Mesenteric fat pad (tissue), 1 donor: ENCODE data around the gene SMPD4. TPM values are rescaled to one million over a fixed set of nuclear protein-coding genes. Genes with fewer than 3 reads are reported as not detected.
A peak's percentile ranks its signal among the peaks of the same experiment; 100 is the strongest.
"Not testable (repeated sequence)": the region's sequence is repeated elsewhere in the genome, so short reads cannot be mapped to it uniquely, and the experiment has no call there.

Experiments
- DNase-seq: peaks from one replicate; pipeline ENCODE4 v3.0.0-alpha.2; 2020; ENCODE audit warnings: low spot score
- long read RNA-seq: library from polyadenylated mRNA; unstranded; transcript quantifications from one replicate; pipeline ENCODE4 v2.0.0, GENCODE V29; 2020
- total RNA-seq: library from RNA; stranded (reverse); fragmentation: NEBNext Ultra II Directional; extraction: Animal tissue kit (Norgen Biotek cat#: 25700); gene quantifications from one replicate; pipeline ENCODE4 v1.2.1, GENCODE V29; 2021
- donor health status: DM: yes; HTN: yes; CAD: no.

SMPD4 gene, protein sequence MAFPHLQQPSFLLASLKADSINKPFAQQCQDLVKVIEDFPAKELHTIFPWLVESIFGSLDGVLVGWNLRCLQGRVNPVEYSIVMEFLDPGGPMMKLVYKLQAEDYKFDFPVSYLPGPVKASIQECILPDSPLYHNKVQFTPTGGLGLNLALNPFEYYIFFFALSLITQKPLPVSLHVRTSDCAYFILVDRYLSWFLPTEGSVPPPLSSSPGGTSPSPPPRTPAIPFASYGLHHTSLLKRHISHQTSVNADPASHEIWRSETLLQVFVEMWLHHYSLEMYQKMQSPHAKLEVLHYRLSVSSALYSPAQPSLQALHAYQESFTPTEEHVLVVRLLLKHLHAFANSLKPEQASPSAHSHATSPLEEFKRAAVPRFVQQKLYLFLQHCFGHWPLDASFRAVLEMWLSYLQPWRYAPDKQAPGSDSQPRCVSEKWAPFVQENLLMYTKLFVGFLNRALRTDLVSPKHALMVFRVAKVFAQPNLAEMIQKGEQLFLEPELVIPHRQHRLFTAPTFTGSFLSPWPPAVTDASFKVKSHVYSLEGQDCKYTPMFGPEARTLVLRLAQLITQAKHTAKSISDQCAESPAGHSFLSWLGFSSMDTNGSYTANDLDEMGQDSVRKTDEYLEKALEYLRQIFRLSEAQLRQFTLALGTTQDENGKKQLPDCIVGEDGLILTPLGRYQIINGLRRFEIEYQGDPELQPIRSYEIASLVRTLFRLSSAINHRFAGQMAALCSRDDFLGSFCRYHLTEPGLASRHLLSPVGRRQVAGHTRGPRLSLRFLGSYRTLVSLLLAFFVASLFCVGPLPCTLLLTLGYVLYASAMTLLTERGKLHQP
- 32.7 TPM for total RNA-seq
- long read RNA-seq, full-length matches to known transcripts: 4 of 65 reads
- long read RNA-seq, partial matches to known transcripts: 55 of 65 reads
- long read RNA-seq, other reads (novel, unspliced or antisense): 6 of 65 reads

DNA sequence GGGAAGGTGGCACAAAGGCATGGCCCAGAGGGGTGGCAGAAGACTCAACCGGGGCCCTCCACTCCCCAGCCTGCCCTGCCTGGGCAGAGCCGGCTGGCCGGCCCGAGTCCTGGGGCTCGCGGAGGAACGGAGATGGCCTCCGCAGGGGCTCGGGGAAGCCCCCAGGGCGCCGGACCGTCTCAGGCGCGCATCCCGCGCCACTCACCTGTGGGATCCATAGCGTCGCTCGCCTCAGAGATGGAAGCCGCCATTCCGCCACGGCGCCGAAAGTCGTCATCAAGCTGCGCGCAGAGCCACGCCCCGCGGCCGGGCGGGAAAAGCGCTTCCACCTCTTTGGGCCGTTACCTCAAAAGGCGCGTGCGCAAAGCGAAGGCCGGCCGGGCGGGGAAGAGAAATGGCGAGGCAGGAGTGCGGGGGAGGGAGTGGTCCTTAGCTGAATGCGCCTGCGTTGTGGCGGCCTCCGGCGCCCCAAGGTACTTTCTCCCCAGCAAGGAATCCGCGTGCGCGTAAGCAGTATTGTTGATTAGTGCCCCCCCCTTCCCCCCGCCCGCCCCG lies at the start of gene SMPD4:
Gene SMPD4, minus strand, starts transcription at position 278 of the 555 bp plus-strand sequence. CDS start 5,010 bp downstream, outside the sequence.
- peak; percentile 99 for DNase-seq

DNA sequence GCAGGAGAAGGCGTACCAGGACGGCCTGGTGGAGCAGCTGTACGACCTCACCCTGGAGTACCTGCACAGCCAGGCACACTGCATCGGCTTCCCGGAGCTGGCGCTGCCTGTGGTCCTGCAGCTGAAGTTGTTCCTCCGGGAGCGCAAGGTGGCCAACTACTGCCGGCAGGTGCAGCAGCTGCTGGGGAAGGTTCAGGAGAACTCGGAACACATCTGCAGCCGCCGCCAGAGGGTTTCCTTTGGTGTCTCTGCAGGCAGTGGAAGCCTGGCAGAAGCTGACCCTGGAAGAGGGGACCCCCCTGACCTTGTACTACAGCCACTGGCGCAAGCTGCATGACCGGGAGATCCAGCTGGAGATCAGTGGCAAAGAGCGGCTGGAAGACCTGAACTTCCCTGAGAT lies 49.5 kb upstream of the SMPD4 start:
- not testable (repeated sequence) for DNase-seq

DNA sequence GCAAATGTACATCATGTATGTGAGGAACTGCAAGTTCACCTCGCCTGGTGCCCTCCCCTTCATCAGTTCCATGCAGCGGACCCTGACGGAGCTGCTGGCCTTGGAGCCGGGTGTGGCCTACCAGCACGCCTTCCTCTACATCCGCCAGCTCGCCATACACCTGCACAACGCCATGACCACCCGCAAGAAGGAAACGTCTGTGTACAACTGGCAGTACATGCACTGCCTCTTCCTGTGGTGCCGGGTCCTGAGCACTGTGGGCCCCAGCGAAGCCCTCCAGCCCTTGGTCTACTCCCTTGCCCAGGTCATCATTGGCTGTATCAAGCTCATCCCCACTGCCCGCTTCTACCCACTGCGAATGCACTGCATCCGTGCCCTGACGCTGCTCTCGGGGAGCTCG lies 49.0 kb upstream of the SMPD4 start:
- DNase-seq: not testable (repeated sequence)

DNA sequence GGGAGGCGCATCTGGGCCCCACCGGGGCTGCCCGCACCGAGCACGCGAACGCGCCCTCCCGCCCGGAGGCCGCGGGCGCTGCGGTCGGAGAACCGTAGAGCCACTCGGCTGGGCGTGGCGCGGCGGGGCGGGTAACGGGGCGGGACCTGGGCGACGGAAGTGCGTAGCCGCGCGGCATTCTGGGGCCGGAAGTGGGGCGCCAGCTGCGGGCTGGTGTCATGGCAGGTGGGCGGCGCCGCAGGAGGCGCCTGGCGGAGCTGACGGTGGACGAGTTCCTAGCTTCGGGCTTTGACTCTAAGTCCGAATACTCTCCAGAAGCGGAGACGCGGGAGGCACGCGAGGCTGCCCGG lies 47.7 kb upstream of the SMPD4 start:
- DNase-seq: not testable (repeated sequence)

DNA sequence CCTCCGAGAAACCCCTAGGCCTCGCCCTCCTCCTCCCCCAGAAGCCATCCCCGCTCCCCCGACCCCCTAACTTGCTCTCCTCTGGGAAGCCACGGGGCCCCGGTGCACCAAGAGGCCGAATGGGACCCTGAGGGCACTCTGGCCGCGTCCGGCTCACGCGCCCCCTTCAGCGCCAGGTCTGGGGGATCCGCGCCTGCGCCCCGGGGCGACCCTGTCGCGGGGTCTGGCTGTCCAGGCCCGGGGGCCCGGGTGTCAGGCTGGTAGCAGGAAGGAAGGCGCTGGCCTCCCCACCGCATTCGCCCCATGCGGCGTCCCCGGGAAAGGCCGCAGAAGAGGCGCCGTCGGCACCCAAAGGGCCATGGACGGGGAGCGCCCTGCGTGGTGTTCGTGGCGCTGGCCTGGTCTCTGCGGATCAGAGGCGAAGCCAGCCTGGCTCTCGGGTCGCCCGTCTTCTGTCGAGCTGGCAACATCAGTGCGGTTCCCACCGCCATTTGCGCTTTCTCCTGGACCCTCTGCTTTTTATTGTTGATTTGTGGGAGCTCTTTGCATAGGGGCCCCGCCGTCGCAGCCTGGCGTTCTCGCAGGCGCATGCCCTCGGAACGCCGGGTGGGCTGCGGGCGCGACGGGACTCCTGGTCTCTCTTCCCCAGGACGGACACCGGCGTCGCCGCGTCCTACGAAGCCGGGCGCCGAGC lies 47.2 kb upstream of the SMPD4 start:
- DNase-seq: not testable (repeated sequence)

DNA sequence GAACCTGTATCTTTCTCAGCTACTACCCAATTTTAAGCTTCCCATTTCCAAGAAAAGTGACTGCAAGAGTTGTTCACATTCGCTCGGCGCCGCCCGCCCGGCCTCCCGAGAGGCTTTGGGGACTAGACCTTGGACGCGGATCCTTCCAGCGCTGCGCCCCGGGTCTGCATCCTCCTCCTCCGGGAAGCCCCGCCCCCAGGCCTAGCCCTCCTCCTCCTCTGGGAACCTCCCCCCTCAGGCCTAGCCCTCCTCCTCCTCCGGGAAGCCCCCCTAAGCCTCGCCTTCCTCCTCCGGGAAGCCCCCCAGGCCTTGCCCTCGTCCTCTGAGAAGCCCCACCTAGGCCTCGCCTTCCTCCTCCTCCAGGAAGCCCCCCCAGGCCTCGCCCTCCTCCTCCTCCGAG lies 46.6 kb upstream of the SMPD4 start:
- DNase-seq: not testable (repeated sequence)

DNA sequence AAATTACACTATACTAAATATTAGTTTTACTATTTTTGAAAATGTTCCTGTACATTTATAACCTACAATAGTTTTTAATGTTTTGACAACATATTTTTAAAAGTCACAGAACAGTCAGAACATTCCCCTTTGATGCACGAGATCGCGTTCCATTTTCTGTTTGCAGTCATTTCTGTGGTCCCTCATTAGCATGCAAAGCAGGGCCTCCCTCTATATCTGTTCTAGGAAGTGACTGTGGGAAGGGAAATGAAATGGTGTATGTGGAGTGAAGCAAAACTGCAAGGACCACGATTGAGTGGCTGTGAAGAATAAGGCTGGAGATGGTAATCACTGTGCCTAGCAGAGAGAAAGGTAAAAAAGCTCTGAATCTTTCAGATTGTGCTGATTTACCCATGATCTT lies 41.1 kb upstream of the SMPD4 start:
- DNase-seq: not testable (repeated sequence)

DNA sequence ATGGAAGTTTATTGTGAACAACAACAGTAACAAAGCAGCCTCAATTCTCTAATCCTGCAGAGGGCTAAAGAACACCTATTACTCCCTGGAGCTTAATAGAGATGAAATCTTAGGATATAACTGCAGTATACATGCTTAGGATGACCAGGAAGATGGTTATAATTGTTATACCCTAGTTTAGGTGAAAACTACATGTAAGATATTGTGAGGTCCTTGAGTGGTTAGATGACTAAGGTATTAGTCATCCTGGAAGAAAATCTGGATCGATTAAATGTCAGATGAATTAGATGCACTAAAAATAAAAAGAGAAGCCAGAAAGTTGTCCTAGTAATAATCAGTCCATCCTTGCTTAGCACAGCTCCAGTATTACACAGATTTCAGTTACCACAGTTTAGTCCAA lies 39.1 kb upstream of the SMPD4 start:
- DNase-seq: not testable (repeated sequence)

DNA sequence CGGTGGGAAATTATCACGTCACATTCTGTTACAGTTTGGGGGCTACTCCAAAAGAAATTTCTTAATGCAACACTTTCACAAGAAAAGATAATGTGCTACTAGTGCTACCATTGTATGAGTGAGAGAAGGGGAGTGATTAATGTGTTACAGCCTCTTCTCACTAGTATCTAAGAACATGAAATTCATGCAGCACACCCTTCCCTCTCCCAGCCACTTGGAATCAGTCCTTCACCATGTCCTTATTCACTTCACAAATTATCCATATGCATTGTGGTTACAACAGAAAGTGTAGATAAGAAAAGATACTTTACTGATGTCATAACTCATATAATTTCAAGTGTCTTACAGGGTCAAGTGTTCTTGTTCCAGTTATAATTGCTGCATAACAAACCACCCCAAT lies 37.7 kb upstream of the SMPD4 start:
- DNase-seq: not testable (repeated sequence)

DNA sequence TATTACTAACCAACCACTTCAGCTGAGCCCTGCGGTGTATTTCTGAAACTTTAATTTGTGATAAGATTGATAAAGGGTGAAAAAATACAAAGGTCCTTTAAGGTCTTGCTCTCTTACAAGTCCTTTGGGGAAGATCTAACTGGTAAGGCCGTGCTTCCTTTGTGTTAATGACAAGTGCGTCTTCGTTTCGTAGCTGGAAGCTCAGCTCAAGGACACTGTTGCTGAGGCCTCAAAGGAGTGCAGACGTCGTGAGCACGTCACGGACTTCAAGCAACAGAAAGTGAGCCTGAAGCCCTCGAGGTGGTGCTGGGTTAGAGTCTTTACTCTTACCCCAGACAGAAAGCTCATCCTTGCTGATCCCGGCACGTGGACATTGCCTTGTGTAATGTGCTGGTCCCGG lies 25.6 kb upstream of the SMPD4 start:
- DNase-seq: not testable (repeated sequence)

DNA sequence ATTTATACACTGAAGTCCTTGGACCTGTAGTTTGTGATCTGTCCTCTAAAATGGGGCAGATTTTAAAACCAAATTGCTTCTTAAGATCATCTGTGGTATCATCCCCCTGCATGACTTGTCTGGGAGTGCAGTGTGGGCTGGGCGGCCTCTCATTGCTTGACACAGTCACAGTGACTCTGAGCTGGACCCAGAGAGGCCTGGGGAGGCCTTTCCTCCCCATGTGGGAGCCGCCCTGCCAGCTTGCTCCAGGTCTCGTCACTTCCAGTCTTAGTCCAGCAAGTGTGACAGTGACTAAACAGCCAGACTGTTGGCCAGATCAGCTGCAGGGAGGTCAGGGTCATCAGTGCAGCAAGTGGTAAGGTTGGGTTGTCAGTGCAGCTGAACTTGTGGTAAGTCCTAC lies 21.7 kb upstream of the SMPD4 start:
- peak; percentile 60 for DNase-seq

DNA sequence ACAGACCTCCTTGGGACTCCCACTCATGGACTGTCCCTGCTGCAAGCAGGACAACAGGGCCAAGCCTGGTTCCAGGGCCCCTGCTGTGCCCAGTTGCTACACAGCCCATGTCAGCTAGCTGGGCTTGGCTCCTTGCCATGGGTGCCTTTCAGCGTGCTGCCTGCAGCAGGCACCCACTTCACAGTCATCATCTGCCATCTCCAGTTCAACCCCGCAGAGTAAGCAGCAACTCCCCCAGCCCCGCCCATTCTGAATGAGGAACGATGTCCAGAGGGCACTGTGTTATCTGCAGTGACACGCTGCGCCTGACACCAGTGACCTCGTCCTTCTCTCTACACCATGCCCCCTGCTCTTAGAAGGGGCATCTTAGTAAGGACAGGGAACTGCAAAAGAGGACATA lies 21.1 kb upstream of the SMPD4 start:
- peak; percentile 82 for DNase-seq

DNA sequence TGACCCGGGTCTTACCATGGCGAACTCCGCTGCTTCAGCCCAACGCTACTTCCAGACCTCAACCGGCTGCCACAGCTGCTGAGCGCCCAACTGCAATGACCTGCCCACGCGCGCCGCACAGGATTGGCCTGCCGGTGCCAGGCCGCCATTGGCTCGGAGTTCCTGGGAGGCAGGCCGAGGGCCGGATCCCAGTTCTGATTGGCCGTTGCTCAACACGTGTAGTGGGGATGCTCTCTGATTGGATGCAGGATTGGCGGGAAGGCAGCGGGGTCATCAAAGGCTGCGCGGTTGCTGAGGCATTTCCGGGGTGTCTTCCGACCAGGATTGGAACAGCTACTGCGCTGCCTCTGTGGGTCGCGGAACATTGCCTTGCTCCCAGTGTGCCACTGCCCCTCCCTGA lies 16.9 kb upstream of the SMPD4 start, which contains the start of gene TUBA3E:
Gene TUBA3E, minus strand, starts transcription at position 97 of the 400 bp plus-strand sequence. Its CDS starts 79 bp downstream, at position 18.
- no peak for DNase-seq

DNA sequence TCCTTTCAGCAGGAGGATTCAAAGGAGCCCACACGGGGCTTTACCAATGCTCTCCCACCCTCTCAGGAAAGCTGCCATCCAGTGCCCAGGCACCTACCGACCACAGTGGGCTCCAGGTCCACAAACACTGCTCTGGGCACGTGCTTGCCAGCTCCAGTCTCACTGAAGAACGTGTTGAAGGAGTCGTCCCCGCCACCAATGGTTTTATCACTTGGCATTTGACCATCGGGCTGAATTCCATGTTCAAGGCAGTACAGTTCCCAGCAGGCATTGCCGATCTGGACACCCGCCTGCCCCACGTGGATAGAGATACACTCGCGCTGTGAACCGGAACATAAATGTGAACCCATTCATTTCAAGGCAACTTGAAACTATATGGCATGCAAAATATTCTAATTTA lies 14.7 kb upstream of the SMPD4 start:
- DNase-seq: not testable (repeated sequence)

DNA sequence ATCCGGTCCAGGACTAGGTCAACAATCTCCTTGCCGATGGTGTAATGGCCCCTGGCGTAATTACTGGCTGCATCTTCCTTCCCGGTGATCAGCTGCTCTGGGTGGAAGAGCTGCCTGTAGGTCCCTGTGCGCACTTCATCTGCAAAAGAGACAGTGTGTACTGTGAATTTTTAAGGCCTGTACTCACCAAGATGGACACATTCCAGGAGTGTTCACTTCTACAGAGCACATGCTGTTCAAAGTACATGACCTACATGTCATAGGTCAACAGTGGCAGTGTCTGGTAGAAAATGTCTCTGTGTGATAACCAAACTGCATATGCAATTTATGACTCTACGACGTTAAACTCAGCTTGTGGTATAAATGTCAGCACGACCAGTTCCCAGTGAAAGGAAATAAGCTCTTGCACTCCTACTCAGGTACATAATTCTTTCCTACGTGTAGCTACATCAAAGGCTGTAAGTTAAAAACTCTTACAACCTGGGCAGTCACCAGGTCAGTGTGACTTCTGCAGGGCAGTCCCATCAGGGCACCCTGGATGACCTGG lies 13.8 kb upstream of the SMPD4 start:
- not testable (repeated sequence) for DNase-seq

DNA sequence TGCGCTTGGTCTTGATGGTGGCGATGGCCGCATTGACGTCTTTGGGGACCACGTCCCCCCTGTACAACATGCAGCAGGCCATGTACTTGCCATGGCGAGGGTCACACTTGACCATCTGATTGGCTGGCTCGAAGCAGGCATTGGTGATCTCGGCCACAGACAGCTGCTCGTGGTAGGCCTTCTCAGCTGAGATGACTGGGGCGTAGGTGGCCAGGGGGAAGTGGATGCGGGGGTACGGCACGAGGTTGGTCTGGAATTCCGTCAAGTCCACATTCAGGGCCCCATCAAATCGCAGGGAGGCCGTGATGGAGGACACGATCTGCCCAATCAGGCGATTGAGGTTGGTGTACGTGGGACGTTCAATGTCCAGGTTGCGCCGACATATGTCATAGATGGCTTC lies 12.4 kb upstream of the SMPD4 start:
- DNase-seq: peak; percentile 60

DNA sequence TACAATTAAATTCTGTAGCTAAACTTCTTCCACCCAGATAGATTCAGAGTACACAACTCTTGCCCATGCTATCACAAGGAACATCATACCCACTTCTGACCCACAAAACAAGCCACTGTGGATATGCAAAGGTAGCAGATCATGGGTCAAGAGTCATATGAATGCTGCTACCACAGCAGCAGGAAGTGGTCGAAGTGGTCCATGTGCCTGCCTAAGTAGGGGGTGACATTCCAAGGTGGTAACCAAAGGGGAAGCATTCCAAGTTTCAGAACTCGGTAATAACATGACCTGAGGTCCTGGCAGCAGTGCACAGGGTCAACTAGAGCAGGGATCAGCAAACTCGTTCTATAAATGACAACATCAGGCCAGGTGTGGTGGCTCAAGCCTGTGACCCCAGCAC lies 11.0 kb upstream of the SMPD4 start:
- DNase-seq: peak; percentile 49

DNA sequence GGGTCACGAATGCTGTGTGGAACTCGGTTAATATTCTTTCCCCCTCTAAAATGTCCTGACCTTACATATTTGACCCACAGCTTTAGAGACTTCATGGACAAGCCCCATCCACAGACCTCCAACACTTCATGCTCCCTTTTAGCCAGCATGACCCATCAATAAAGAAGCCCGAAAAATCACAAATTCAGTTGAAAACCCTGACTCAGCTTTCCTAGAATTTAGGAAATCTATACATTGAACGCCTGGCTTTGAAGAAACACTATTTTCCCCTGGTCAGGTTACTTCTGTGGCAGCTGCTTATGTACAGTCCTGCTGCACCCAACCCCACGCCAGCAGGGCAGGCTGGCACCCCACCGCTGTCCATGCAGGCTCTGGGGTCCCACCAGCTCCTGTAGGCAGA lies 9.9 kb upstream of the SMPD4 start:
- DNase-seq: peak; percentile 33

DNA sequence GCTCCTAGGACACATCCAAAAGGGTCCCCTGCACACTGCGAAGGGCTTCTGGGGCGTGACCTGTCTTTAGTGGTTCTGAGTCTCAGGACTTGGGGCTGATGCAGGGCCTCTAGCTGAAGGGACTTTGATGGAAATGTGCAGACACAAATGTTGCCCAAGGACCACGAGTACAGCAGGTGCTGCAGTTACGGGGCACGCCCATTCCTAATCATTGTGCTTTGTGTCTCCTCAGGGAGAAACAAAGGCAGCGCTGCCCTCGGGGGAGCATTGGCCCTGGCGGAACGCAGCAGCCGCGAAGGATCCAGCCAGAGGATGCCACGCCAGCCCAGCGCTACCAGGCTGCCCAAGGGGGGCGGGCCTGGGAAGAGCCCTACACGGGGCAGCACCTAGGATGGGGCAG lies 8.8 kb upstream of the SMPD4 start:
- peak; percentile 74 for DNase-seq

DNA sequence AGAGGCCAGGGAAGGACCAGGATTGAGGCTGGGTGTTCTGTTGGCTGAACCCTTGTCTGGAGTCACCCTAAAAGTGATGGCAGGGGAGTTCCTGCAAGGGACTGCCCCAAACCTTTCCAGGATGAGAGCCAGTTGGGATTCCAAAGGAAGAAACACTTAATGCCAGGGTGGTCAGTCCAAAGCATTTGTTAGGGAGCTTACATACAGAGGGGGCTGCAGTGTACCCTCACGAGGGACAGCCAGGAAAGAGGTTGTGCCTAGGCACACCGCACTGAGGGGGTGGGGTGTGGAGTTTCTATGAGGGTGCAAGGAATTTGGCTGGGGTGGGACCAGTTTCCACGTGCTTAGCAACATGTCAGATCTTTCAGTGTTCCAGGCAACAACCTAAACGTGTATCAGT lies 7.6 kb upstream of the SMPD4 start:
- not testable (repeated sequence) for DNase-seq
